Body of pancreas (tissue), 4 donors: Measurements from ENCODE around the gene CALHM5.

Experiments
- CTCF ChIP-seq, 7 experiments: fragments of 450-650 bp in 4 of 7; fragments of 200-600 bp in 3 of 7; sonication (generic) in 3 of 7; IDR thresholded peaks; one replicate each; pipeline ENCODE4 v1.5.1; 2016 to 2019; ENCODE audit warnings: antibody characterized with exemption in 7 of 7
- POLR2A ChIP-seq, 3 donors: fragments of 450-650 bp; IDR thresholded peaks; one replicate each; pipeline ENCODE4 v1.6.1; 2016; ENCODE audit warnings: antibody characterized with exemption in 3 of 3, mild to moderate bottlenecking in 2 of 3

- TF ChIP-seq CTCF (IDR thresholded peaks at IDR 0.05) (no peak), POLR2A (IDR thresholded peaks at IDR 0.05) (no peak)
Observed at GRCh38 chr6:116512111-116512559, 696 bp downstream of the CALHM5 start.
